ENCODE results near the gene TXNDC17.

- no peak for TF ChIP-seq ZC3H10 (CRISPR knock-in tag; IDR thresholded peaks at IDR 0.05)
- no peak for TF ChIP-seq ZNF70 (CRISPR knock-in tag; IDR thresholded peaks at IDR 0.05)
- TF ChIP-seq OSR1 (CRISPR knock-in tag; IDR thresholded peaks at IDR 0.05): no peak
- no peak for TF ChIP-seq PATZ1 (CRISPR knock-in tag; IDR thresholded peaks at IDR 0.05; ENCODE audit: borderline replicate concordance)
- no peak for TF ChIP-seq ZNF8 (CRISPR knock-in tag; IDR thresholded peaks at IDR 0.05)
- no peak for TF ChIP-seq TCF4 (CRISPR knock-in tag; IDR thresholded peaks at IDR 0.05; ENCODE audit: borderline replicate concordance)
- TF ChIP-seq BACH2 (CRISPR knock-in tag; IDR thresholded peaks at IDR 0.05; ENCODE audit: borderline replicate concordance): no peak
- TF ChIP-seq ZFP3 (CRISPR knock-in tag; IDR thresholded peaks at IDR 0.05): no peak
- no peak for TF ChIP-seq PPARA (CRISPR knock-in tag; IDR thresholded peaks at IDR 0.05; ENCODE audit: borderline replicate concordance)
- no peak for TF ChIP-seq CREB5 (CRISPR knock-in tag; IDR thresholded peaks at IDR 0.05; ENCODE audit: low read depth)
- TF ChIP-seq ARNTL (CRISPR knock-in tag; IDR thresholded peaks at IDR 0.05; ENCODE audit: borderline replicate concordance, low read depth): no peak
- TF ChIP-seq CSRNP3 (CRISPR knock-in tag; IDR thresholded peaks at IDR 0.05): no peak
These were observed 43.6 kb downstream of the TXNDC17 start for GRCh38 chr17:6684460-6684783.

Data from SK-N-SH treated with all-trans-retinoic acid at 6 μM for 48 hours (cell line).